MM.1S (cell line): ENCODE results near the gene FAM124B.

Experiments used
- EZH2 ChIP-seq: fragments of 300-600 bp; sonication (generic); optimal IDR thresholded peaks from 2 replicates; pipeline ENCODE3; 2017; ENCODE audit warnings: low read depth, mild to moderate bottlenecking, antibody characterized with exemption, low read length, mixed read lengths
- TF ChIP-seq, protein P1 (sequence below): fragments of 300-600 bp; sonication (generic); IDR thresholded peaks from 2 replicates; pipeline ENCODE4 v1.5.1; 2016; ENCODE audit warnings: antibody characterized with exemption, low read length, mixed read lengths

DNA sequence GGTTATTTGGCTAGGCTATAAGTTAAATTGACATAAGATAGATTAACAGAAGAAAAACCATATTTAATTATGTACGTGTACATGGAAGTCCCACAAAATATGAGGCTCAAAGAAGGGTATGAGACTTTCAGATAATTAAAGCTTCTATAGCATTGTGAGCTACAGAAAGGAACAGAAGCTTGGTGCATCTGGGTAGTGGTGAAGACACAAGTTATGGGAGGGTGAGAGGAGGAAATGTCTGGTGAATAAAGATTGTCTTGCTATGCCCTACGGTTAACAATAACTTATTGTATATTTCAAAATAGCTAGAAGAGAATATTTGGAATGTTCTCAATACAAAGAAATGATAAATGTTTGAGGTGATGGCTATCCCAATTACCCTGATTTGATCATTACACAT is 6.8 kb upstream of the FAM124B start:
- TF ChIP-seq, protein P1, sequence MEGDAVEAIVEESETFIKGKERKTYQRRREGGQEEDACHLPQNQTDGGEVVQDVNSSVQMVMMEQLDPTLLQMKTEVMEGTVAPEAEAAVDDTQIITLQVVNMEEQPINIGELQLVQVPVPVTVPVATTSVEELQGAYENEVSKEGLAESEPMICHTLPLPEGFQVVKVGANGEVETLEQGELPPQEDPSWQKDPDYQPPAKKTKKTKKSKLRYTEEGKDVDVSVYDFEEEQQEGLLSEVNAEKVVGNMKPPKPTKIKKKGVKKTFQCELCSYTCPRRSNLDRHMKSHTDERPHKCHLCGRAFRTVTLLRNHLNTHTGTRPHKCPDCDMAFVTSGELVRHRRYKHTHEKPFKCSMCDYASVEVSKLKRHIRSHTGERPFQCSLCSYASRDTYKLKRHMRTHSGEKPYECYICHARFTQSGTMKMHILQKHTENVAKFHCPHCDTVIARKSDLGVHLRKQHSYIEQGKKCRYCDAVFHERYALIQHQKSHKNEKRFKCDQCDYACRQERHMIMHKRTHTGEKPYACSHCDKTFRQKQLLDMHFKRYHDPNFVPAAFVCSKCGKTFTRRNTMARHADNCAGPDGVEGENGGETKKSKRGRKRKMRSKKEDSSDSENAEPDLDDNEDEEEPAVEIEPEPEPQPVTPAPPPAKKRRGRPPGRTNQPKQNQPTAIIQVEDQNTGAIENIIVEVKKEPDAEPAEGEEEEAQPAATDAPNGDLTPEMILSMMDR: no peak
- no peak for TF ChIP-seq EZH2
